ENCODE results near the gene GPR26. TPM values are rescaled to one million over a fixed set of nuclear protein-coding genes. Genes with fewer than 3 reads are reported as not detected.

Gene GPR26
- total RNA-seq, 2 experiments from 2014 or later: not detected

GRCh38 chr10:123687758-123688157, 21.6 kb downstream of the GPR26 start:
- Histone ChIP-seq H3K27ac (ENCODE audit: low read depth in 1 of 2, low read length in 2 of 2) (no peak overlapping the region), H3K4me1 (ENCODE audit: insufficient read depth, low read length) (no peaks in the 10 kb centered on the region), H3K9me3 (ENCODE audit: control insufficient read depth in 1 of 2, insufficient read depth in 1 of 2, low read length in 2 of 2) (peaks cover 0 to 14% of the 10 kb centered on the region in 2 experiments), H3K4me3 (ENCODE audit: low read length) (no peak overlapping the region), H3K36me3 (ENCODE audit: insufficient read depth, low read length) (no peaks in the 10 kb centered on the region), H3K27me3 (ENCODE audit: control insufficient read depth in 1 of 2, insufficient read depth in 2 of 2, low read length in 2 of 2) (no peaks in the 10 kb centered on the region)
- H3K27me3 Mint-ChIP-seq: peaks cover 3% of the 10 kb centered on the region
- H3K4me1 Mint-ChIP-seq (ENCODE audit: low read depth): no peaks in the 10 kb centered on the region
- ChIA-PET CTCF (no interaction called here), POLR2A (no interaction called here)
- no peak overlapping the region for H3K4me3 Mint-ChIP-seq
- no peak for TF ChIP-seq CTCF (IDR thresholded peaks at IDR 0.05)
- intact Hi-C loops (cut with DNase I, micrococcal nuclease): no loop called here
- no peak for ATAC-seq (ENCODE audit: poor library complexity)
- H3K36me3 Mint-ChIP-seq (ENCODE audit: low read depth): no peaks in the 10 kb centered on the region
- H3K9me3 Mint-ChIP-seq: no peaks in the 10 kb centered on the region
- no peak overlapping the region for H3K27ac Mint-ChIP-seq
- DNase-seq: no peak

- Mint-ChIP-seq H3K27ac (no peak overlapping the region), H3K4me1 (ENCODE audit: low read depth) (no peaks in the 10 kb centered on the region), H3K4me3 (no peak overlapping the region), H3K27me3 (peaks cover 8% of the 10 kb centered on the region), H3K9me3 (no peaks in the 10 kb centered on the region), H3K36me3 (ENCODE audit: low read depth) (no peaks in the 10 kb centered on the region)
- no peak for TF ChIP-seq CTCF (IDR thresholded peaks at IDR 0.05)
- ATAC-seq (ENCODE audit: poor library complexity): no peak
- CTCF ChIA-PET: no interaction called here
- Histone ChIP-seq H3K27me3 (ENCODE audit: control insufficient read depth in 1 of 2, insufficient read depth in 2 of 2, low read length in 2 of 2) (peaks cover 0 to 4% of the 10 kb centered on the region in 2 experiments), H3K4me1 (ENCODE audit: insufficient read depth, low read length) (no peaks in the 10 kb centered on the region), H3K36me3 (ENCODE audit: insufficient read depth, low read length) (no peaks in the 10 kb centered on the region), H3K27ac (ENCODE audit: low read depth in 1 of 2, low read length in 2 of 2) (no peak overlapping the region), H3K4me3 (ENCODE audit: low read length) (no peak overlapping the region), H3K9me3 (ENCODE audit: control insufficient read depth in 1 of 2, insufficient read depth in 1 of 2, low read length in 2 of 2) (peaks cover 0 to 9% of the 10 kb centered on the region in 2 experiments)
- intact Hi-C loops (cut with DNase I, micrococcal nuclease): no loop called here
- POLR2A ChIA-PET: no interaction called here
- no peak for DNase-seq
Measured at GRCh38 chr10:123689880-123690279, 23.7 kb downstream of the GPR26 start.

GRCh38 chr10:123703195-123703790, 37.1 kb downstream of the GPR26 start:
- ATAC-seq (ENCODE audit: poor library complexity) (no peak), DNase-seq (no peak)
- Mint-ChIP-seq H3K27me3 (no peaks in the 10 kb centered on the region), H3K4me3 (no peak overlapping the region), H3K9me3 (no peaks in the 10 kb centered on the region), H3K36me3 (ENCODE audit: low read depth) (no peaks in the 10 kb centered on the region), H3K27ac (no peak overlapping the region), H3K4me1 (ENCODE audit: low read depth) (no peaks in the 10 kb centered on the region)
- CTCF ChIA-PET: no interaction called here
- POLR2A ChIA-PET: no interaction called here
- H3K27me3 ChIP-seq (ENCODE audit: control insufficient read depth in 1 of 2, insufficient read depth in 2 of 2, low read length in 2 of 2): peaks cover 0 to 3% of the 10 kb centered on the region in 2 experiments
- TF ChIP-seq CTCF (IDR thresholded peaks at IDR 0.05): no peak
- H3K4me1 ChIP-seq (ENCODE audit: insufficient read depth, low read length): no peaks in the 10 kb centered on the region
- peaks cover 0 to 12% of the 10 kb centered on the region in 2 experiments for H3K9me3 ChIP-seq (ENCODE audit: control insufficient read depth in 1 of 2, insufficient read depth in 1 of 2, low read length in 2 of 2)
- H3K4me3 ChIP-seq (ENCODE audit: low read length): no peak overlapping the region
- H3K27ac ChIP-seq (ENCODE audit: low read depth in 1 of 2, low read length in 2 of 2): no peak overlapping the region
- H3K36me3 ChIP-seq (ENCODE audit: insufficient read depth, low read length): no peaks in the 10 kb centered on the region
- intact Hi-C loops (cut with DNase I, micrococcal nuclease): no loop called here
